ENCODE data around the gene CLEC4C.

DNA sequence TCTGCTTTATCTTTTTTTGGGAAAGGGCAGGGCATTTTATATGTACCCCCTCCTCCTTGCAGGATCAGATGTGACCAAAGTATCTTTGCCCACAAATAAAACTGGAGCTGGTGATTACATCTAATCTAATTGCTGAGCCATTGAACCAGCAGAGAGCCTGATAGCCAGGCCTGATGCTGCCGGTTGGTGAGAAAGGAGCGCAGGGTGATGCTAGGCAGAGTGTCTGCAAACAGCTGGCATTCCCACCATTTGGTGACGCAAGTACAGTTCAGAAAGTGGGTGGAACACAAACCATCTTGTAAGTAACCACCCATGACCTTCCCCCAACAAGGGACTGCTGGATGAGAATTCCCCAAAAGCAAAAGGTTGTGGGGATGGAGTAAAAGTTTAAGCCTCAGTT lies 23.2 kb downstream of the CLEC4C start:
- TF ChIP-seq TAF1 (IDR thresholded peaks at IDR 0.05; ENCODE audit: borderline replicate concordance, insufficient read depth, low read length), result no peak
- TF ChIP-seq POLR2AphosphoS5 (IDR thresholded peaks at IDR 0.05; ENCODE audit: low read depth, low read length), result no peak
- no peak for TF ChIP-seq SIN3A (IDR thresholded peaks at IDR 0.05; ENCODE audit: borderline replicate concordance, insufficient read depth, low read length)
